Measurements from ENCODE around the gene CXCL17.

Gene CXCL17

GRCh38 chr19:42400404-42400803, 42.3 kb downstream of the CXCL17 start:
- DNase-seq (ENCODE audit: low read depth, low spot score): no peak

- no peak for DNase-seq (ENCODE audit: low read depth, low spot score)
Measured at GRCh38 chr19:42397263-42398166, 45.2 kb downstream of the CXCL17 start.

- DNase-seq (ENCODE audit: low read depth, low spot score): peak; percentile 97
Measured at GRCh38 chr19:42396381-42397262, 46.1 kb downstream of the CXCL17 start.

GRCh38 chr19:42394751-42395150, 48.0 kb downstream of the CXCL17 start:
- no peak for DNase-seq (ENCODE audit: low read depth, low spot score)

GRCh38 chr19:42392165-42392564, 50.6 kb downstream of the CXCL17 start:
- no peak for DNase-seq (ENCODE audit: low read depth, low spot score)

GRCh38 chr19:42389899-42390298, 52.8 kb downstream of the CXCL17 start, which contains the start of gene CNFN:
TSS of gene CNFN (minus strand) at chr19:42390297. CDS start at chr19:42389037, 1,260 bp downstream.
- no peak for DNase-seq (ENCODE audit: low read depth, low spot score)

- no peak for DNase-seq (ENCODE audit: low read depth, low spot score)
Measured at GRCh38 chr19:42388851-42389489, 53.8 kb downstream of the CXCL17 start.

- no peak for DNase-seq (ENCODE audit: low read depth, low spot score)
Measured at GRCh38 chr19:42386974-42387707, 55.6 kb downstream of the CXCL17 start.

GRCh38 chr19:42380155-42380554, 62.6 kb downstream of the CXCL17 start:
- DNase-seq (ENCODE audit: low read depth, low spot score): no peak
